Ureter (tissue), 1 donor: ENCODE data around the gene PTGES3L. TPM values are rescaled to one million over a fixed set of nuclear protein-coding genes. Genes with fewer than 3 reads are reported as not detected.

Experiments
- DNase-seq: peaks from one replicate; pipeline ENCODE4 v3.0.0-alpha.2; 2020; ENCODE audit warnings: low spot score
- total RNA-seq: library from RNA; stranded (reverse); gene quantifications from one replicate; pipeline ENCODE4 v1.2.4, GENCODE V29; 2023
- donor health status: DM: yes; HTN: yes; CAD: no.

Gene PTGES3L
- total RNA-seq: 2.7 TPM

DNA sequence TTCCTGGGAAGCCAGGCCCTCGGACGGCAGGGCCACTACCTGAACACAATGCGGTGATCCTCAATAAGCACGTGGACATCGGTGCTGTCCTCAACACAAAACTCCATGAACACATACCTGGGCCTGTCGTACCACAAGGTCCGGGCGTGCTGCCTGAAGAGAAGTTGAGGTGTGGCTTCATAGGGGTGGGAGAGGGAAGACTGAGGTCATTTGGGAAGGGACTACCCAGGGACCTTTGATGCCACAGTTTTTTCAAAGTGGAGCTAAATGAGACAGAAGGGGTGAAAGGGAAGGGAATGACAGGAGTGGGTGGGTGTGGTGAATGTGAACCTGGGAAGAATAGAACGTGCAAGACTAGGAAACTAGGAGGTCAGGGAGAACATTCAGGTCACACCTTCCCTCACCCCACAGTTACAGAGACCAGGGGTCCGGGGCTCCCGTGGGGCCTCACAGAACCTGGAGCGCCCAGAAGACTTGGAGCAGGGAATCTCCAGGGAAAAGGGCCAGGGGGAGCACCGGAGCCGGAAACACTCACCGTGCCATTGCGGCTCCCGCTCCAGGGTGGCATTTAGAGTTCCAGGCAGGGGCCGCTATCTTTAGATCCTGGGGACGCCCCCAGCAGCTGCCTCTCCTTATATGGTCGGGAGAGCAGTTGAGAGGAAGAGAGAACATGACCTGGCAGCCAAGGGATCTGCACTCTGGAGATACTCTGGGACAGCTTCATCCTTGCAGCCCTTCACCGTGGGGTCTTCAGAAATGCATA lies at the start of gene PTGES3L:
Gene PTGES3L (minus strand): TSS at position 570 of the 763 bp plus-strand sequence. CDS start 27 bp downstream, at position 543.
- DNase-seq: peak; percentile 65

DNA sequence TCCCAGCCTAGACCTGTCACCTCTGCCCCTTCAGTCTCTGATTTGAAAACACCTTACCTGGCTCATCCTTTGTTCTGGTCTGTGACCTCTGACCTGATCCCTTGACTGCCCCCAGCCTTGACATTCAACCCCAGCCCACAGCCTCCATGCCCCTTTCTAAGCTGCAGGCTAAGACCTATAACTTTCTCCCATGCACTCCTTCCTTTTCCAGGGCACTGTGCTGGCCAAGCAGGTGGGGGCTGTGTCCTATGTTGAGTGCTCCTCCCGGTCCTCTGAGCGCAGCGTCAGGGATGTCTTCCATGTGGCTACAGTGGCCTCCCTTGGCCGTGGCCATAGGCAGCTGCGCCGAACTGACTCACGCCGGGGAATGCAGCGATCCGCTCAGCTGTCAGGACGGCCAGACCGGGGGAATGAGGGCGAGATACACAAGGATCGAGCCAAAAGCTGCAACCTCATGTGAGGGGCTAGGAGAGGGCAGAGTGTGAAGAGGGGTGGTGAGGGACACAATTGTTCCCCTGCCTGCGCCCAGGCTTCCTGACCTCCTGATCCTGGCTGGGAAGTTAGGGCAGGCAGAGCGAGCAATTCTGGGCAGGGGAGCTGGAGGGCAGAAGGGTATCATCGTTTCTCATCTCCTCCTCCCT lies 48.5 kb upstream of the PTGES3L start:
- no peak for DNase-seq

DNA sequence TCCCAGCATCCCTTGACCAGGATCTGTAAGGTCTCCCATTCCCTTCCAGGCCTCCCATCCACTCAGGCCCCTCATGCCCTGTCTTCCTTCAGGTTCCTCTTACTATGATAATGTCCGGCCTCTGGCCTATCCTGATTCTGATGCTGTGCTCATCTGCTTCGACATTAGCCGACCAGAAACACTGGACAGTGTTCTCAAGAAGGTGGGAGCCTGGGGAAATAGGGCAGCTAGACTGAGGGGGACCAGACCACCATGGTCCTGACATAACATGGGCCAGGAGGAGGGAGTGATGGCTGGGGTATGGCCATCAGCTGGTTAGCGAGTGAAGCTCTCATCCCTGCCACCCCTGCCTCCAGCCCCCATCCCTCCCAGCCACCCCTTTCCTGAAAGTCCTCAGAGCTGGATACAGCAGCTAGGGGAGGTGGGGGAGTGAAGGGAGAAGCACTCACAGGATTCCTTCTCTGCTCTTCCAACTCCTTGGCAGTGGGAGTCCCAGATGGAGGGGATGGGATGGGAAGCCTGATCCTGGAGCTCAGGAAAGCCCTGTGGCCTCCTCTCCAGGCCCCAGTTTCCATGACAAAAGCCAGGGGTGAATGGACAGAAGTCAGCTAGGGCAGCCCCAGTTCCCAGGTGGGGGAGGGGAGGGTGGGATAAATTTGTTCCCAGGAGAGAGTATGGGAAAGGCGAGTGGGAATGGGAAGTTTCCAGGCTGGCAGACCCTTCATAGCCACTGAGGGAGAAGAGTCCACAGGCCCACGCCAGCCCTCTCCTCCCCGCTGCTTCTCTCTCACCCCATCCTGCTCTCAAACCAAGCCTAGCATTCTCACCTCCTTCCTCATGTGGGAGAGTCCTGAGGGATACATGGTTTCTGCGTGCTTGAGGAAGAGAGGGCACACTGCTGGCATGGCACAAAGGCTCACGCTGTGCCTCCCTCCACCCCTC lies 47.5 kb upstream of the PTGES3L start:
- DNase-seq: no peak

- no peak for DNase-seq
Observed at GRCh38 chr17:43026595-43026994, 46.7 kb upstream of the PTGES3L start.

- DNase-seq: no peak
Observed at GRCh38 chr17:43025766-43026537, 46.1 kb upstream of the PTGES3L start.

DNA sequence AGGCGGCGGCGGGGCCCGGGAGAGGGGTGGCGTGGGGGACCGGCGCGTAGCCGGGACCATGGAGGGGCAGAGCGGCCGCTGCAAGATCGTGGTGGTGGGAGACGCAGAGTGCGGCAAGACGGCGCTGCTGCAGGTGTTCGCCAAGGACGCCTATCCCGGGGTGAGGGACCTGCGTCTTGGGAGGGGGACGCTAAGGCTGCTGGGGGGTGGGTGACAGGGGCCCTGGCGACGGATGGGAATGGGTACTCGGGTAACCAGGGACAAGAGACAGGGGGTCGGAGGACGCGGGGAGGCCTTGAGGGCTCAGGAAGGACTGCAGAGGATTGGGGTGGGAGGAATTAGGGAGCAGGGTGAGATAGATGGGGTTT lies 45.4 kb upstream of the PTGES3L start:
- DNase-seq: no peak

- peak; percentile 94 for DNase-seq
Observed at GRCh38 chr17:43024407-43025289, 44.8 kb upstream of the PTGES3L start, which contains the start of gene RND2. TSS of gene RND2 (plus strand) at chr17:43025231. CDS start at chr17:43025348, 117 bp downstream.

- DNase-seq: peak; percentile 84
Observed at GRCh38 chr17:43021741-43022512, 42.0 kb upstream of the PTGES3L start, which contains the start of gene VAT1. TSS of gene VAT1 (minus strand) at chr17:43022385. CDS start at chr17:43022322, 63 bp downstream.

DNA sequence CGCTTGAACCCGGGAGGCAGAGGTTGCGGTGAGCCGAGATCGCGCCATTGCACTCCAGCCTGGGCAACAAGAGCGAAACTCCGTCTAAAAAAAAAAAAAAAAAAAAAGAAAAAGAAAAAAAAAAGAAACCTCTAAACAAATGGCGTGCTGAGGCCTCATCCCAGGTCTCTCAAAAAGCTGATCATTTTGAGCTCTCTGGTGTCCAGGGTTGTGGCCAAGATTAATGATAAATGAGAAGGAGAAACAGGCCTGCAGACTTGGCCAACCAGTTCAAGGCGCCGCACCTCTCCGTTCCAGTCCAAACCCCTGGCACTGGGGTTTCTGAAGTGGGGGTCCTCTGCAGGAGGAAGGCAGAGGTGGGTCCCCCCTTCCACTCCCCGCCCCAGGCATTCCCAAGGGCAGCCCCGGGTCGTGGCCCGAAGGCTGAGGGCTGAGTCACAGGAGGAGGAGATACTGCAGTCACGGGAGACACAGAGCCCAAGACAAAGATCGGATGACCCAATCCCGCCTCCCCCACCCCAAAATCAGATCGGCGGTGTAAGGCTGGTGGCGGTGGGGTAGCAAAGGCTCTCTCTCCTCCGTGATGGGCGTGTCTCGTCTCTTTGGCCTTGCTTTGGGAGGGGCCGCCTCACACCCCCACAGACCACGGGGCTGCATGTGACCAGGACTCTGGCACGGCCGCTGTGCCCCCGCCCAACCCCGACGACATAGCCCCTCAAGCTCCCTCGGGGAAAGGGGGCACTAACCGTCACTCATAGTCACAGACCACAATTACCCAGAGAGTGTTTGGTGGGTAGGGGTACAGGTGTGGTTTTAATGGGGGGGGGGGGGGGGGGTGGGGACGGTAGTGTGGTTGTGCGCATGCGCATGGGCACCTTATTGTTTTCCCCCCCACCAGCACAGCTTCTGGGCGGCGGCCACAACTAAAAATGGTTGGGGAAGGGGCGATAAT lies 41.2 kb upstream of the PTGES3L start:
- DNase-seq: peak; percentile 81

DNA sequence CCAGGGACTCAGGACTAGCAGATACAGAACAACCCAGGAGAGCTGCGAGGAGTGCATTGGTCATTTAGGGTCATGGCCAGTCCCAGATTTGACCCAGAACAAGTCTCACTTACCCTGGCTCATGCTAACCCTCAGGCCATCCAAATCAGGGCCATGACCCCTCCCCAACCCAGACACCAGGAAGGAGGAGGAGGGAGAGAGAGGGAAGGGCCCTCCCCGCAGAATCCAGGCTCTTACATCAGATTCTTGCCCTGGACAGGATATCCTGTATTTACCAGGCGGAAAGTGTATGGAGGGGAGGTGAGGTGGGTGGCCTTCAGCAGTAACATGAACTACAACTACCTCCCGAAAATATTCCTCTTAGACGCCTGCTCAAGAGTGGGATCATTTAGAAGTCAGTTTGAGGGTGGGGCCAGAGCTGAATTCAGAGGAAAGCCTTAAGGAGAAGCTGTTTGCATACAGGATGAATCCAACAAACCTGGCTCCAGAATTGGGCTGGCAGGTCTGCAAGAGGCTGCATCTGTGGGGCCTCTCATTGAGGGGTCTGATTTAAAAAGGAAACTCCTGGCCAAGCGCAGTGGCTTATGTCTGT lies 40.2 kb upstream of the PTGES3L start:
- no peak for DNase-seq

- DNase-seq: no peak
Observed at GRCh38 chr17:43019418-43019817, 39.5 kb upstream of the PTGES3L start.

DNA sequence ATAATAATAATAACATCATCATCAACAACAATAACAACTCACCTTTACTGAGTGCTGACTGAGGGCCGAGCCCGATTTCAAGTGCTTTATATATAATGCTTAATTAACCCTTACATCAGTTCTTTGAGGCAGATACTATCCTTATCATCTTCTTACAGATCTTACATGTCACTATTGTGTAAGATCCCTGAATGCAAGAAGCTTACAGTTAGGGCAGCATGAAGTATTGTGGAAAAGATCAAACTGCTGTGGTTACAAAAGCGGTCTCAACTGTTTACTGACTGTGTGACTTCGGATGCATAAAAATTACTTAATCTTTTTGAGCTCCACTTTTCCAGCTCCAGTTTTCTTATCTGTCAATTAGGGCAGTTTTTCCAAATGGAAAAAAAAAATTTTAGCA lies 39.1 kb upstream of the PTGES3L start:
- DNase-seq: no peak

DNA sequence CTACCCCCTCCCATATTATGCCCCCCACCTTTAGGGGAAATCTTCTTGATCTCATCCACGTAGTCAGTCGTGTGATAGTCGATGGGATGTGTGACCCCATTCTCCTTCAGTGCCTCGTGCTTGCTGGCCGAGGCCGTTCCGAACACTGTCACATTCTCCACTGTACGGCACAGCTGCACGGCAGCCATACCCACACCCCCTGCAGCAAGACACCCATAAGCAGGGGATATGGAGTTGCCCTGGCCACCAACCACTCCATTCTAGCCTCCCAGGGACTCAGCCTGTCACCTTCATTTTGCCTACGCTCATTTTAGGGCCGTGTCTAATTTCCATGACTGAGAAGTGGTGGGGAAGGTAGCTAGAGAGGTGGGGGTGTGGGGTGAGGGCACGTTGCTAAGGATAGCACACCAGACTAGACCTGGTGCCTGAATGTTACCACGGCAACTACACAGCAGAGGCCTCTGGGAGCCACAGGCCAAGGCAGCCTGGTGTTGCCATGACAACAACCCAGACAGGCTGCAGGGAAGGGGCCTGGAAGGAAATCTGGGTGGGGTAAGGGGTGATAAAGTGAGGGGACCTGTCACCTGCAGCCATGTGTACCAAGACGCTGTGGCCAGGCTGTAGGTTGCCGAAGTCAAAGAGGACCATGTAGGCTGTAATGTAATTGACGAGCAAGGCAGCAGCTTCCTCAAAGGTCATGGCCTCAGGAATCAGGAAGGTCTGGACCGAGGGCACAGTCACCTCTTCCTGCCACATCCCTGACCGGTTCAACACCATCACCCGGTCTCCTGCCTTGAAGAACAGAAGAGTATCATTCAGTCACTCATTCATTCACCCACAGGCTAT lies 38.4 kb upstream of the PTGES3L start:
- DNase-seq: no peak

- no peak for DNase-seq
Observed at GRCh38 chr17:43016216-43016615, 36.3 kb upstream of the PTGES3L start.

DNA sequence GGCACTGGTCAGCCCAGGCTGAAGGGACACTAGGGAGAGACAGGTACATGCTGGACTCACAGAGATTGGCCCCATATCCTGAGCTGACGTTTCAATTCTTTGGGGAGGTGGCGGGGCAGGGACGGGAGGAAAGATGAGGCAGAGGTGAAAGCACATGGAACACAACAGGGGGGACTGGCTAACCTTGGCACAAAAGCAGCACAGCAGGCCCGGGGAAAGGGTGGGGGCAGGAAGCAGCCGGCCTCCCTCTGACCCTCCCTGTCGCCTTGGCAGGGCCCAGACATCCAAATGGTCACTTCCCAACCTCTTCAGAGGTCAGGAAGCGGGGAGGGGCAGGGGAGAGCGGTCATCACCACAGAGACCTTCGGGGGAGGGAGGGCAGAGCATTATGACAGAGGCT lies 35.7 kb upstream of the PTGES3L start:
- DNase-seq: no peak

GRCh38 chr17:43014649-43015542 lies 35.0 kb upstream of the PTGES3L start:
- DNase-seq: no peak
